ENCODE data around the gene EGF.

DNA sequence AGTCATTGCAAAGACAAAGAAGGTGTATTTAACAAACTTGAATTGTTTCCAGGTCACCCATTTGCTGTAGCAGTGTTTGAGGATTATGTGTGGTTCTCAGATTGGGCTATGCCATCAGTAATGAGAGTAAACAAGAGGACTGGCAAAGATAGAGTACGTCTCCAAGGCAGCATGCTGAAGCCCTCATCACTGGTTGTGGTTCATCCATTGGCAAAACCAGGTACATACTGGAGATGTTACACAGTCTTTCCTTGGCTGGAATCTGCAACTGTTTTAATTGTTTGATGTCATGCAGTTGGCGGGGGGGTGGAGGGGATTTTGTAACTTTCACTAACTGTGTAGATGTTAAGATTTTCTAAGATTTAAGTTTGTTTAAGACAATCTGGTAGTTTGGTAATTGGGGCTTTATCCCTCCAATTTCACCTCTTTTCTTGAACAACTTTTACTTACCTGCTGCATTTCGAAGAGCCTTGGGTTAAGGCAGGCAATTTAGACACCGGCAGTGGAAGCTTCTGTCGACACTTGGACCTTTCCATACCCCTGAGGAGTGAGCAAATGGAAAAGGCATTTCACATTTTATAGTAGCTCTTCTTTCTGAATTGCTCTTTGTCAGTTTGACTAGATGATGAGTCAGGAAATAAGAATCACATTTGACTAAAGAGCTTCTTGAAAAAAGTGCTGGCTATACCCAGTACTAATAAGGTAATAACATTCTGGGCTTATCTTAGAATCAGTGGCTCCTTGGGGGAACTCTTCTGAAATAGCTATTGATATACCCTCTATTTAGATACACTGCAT, 67.4 kb downstream of the EGF start:
- TF ChIP-seq CTCF (IDR thresholded peaks at IDR 0.05) (no peak), POLR2A (IDR thresholded peaks at IDR 0.05) (no peak)

Measured in heart left ventricle (tissue), 13 donors.